Retina (tissue), 1 donor: Measurements from ENCODE around the gene ZNF831.

Source experiments
- DNase-seq: peaks from one replicate; pipeline ENCODE4 v3.0.0-alpha.2; 2016

The ZNF831 gene

GRCh38 chr20:59253779-59254319, 90.2 kb downstream of the ZNF831 start:
- DNase-seq: no peak

- DNase-seq: no peak
These were observed 91.6 kb downstream of the ZNF831 start for GRCh38 chr20:59255256-59255655.

GRCh38 chr20:59258221-59258621, 94.6 kb downstream of the ZNF831 start:
- DNase-seq: no peak

- no peak for DNase-seq
These were observed 96.3 kb downstream of the ZNF831 start for GRCh38 chr20:59259946-59260345.

GRCh38 chr20:59265298-59265697, 101.7 kb downstream of the ZNF831 start:
- DNase-seq: no peak

- DNase-seq: peak; percentile 19
These were observed 105.2 kb downstream of the ZNF831 start for GRCh38 chr20:59268870-59269269.

GRCh38 chr20:59269411-59270025, 105.9 kb downstream of the ZNF831 start:
- no peak for DNase-seq

GRCh38 chr20:59270380-59270779, 106.8 kb downstream of the ZNF831 start:
- no peak for DNase-seq

GRCh38 chr20:59273739-59274357, 110.2 kb downstream of the ZNF831 start:
- DNase-seq: no peak

GRCh38 chr20:59276938-59277337, 113.3 kb downstream of the ZNF831 start:
- no peak for DNase-seq

- DNase-seq: no peak
These were observed 120.8 kb downstream of the ZNF831 start for GRCh38 chr20:59284470-59284869.

- no peak for DNase-seq
These were observed 126.4 kb downstream of the ZNF831 start for GRCh38 chr20:59289994-59290393.

- no peak for DNase-seq
These were observed 128.2 kb downstream of the ZNF831 start for GRCh38 chr20:59291740-59292383.

- no peak for DNase-seq
These were observed 131.9 kb downstream of the ZNF831 start for GRCh38 chr20:59295531-59295930.

GRCh38 chr20:59297686-59298085, 134.1 kb downstream of the ZNF831 start:
- no peak for DNase-seq

- no peak for DNase-seq
These were observed 136.3 kb downstream of the ZNF831 start for GRCh38 chr20:59299945-59300332.

- DNase-seq: no peak
These were observed 136.9 kb downstream of the ZNF831 start, which contains the start of gene EDN3 for GRCh38 chr20:59300333-59301081. Gene EDN3 (plus strand): TSS chr20:59300611. CDS start chr20:59300813, 202 bp downstream.

GRCh38 chr20:59301343-59302007, 137.9 kb downstream of the ZNF831 start:
- no peak for DNase-seq

GRCh38 chr20:59305908-59306655, 142.5 kb downstream of the ZNF831 start:
- DNase-seq: no peak

- no peak for DNase-seq
These were observed 143.6 kb downstream of the ZNF831 start for GRCh38 chr20:59307270-59307669.
